ENCODE results near the gene SNX15.

- TF ChIP-seq, protein P1, sequence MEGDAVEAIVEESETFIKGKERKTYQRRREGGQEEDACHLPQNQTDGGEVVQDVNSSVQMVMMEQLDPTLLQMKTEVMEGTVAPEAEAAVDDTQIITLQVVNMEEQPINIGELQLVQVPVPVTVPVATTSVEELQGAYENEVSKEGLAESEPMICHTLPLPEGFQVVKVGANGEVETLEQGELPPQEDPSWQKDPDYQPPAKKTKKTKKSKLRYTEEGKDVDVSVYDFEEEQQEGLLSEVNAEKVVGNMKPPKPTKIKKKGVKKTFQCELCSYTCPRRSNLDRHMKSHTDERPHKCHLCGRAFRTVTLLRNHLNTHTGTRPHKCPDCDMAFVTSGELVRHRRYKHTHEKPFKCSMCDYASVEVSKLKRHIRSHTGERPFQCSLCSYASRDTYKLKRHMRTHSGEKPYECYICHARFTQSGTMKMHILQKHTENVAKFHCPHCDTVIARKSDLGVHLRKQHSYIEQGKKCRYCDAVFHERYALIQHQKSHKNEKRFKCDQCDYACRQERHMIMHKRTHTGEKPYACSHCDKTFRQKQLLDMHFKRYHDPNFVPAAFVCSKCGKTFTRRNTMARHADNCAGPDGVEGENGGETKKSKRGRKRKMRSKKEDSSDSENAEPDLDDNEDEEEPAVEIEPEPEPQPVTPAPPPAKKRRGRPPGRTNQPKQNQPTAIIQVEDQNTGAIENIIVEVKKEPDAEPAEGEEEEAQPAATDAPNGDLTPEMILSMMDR (IDR thresholded peaks at IDR 0.05 in 4 of 5, conservative IDR thresholded peaks at IDR 0.05 in 1 of 5) = no peak
- TF ChIP-seq POLR2A (IDR thresholded peaks at IDR 0.05) = no peak
Measured at GRCh38 chr11:65014726-65015227, 12.5 kb upstream of the SNX15 start.

Measured in gastrocnemius medialis (tissue), 4 donors.